NCI-H2227 treated with DMSO at 0.1 percent for 48 hours (cell line): ENCODE data around the gene TRMT10B.
"Not testable (repeated sequence)": the region's sequence is repeated elsewhere in the genome, so short reads cannot be mapped to it uniquely, and the experiment has no call there.

Experiments used
- DNase-seq: peaks from one replicate; lab custom pipeline; 2025; lab: John Stamatoyannopoulos, UW

The TRMT10B gene

DNA sequence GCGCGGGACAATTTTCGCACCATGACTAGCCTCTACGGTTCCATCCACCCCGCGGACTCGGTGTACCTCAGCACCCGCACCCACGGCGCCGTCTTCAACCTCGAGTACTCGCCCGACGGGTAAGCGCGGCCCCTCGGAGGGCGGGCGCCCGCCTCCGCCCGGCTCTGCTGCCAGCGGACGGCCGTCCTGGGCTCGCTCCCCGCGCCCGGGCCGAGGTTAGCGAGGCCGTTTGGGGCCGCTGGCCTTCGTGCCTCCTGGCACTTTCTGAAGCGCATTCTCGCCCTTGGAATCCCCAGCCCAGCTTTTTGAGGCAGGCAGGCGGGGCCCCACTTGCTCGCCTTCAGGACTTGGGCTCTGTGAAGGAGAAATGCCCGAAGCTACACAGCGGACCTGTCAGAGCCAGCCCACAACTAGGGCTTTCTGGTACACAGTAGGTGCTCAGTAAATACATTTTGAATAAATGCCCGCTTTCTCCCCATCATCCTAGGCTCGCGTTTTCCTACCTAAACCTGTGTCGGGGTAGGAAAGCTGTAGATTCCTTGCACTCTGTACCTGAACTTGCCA is 47.8 kb downstream of the TRMT10B start:
- no peak for DNase-seq

DNA sequence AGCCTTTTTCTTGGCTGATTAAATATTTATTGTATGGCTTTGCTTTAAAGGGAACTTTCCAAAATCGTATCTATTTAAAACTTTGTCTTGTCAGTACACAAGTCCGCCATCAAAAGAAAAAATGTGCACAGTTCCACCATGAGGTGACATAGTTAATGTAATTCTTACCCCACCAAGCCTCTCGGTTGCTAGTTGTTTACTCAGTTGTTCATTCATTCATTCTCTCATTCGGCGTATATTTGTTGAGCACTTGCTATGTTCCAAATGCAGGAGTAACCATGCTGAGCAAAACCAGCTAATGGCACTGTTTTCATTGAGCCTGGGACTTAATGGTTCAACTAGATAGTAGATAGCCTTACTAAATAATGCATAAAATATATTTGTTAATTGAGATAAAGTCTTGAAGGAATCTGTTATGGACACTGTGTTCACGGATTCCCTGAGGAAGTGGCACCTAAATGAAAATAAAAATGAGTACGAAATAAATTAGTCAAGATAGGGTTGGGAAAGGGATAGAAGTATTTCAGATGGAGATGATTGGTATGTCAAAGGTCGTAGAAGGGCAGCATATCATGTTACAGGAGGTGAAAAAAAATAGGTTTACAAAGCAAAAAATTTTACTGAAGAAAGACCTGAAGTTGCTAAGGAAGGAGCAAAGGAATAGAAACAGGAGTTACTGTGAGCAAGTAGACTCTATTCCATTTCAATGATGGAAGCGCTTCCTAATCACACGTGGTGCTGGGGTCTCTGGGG is 48.5 kb downstream of the TRMT10B start:
- DNase-seq, result no peak

DNA sequence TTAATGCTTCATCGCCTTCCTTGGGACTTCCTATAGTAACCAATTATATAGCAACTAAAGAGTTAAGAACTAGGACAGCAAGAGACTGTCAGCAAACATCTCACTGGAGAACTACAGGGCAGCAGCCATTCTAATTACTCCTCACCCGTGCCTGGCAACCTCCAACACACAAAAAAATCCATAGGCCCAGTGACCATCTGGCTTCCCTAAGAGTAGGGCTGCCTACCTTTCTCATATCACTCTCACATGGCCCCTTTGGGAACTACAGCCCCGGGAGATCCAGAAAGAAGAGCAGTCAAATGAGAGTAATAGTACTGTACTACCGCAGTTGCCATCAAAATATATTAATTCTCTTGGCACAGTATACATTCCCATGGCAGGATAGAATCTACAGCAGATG is 52.7 kb downstream of the TRMT10B start:
- DNase-seq, result no peak

DNA sequence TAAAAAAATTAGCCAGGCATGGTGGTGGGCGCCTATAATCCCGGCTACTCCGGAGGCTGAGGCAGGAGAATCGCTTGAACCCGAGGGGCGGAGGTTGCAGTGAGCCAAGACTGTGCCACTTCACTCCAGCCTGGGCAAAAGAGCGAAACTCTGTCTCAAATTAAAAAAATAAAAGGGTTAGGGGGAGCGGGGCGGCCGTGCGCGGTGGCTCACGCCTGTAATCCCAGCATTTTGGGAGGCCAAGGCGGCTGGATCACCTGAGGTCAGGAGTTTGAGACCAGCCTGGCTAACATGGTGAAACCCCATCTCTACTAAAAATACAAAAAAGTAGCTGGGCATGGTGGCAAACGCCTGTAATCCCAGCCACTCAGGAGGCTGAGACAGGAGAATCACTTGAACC is 56.1 kb downstream of the TRMT10B start:
- DNase-seq, result not testable (repeated sequence)

DNA sequence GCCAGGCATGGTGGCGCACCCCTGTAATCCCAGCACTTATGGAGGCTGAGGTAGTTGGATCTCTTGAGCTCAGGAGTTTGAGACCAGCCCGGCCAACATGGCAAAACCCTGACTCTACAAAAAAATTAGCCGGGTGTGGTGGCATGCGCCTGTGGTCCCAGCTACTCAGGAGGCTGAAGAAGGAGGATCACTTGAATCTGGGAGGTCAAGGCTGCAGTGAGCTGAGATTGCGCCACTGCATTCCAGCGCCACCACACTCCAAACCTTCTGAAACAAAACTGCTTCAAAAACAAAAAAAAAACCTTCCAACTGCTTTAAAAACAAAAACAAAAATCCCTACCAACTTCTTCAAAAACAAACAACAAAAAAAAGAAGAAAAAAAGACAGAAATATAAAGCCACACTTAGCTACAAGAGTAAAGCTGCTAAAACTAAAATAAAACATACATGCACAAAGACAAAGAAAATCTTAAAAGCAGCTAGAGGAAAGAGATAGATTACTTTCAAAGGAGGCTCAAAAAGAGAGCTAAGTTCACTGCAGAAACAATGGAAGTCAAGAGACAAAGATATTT is 58.4 kb downstream of the TRMT10B start:
- DNase-seq, result no peak

DNA sequence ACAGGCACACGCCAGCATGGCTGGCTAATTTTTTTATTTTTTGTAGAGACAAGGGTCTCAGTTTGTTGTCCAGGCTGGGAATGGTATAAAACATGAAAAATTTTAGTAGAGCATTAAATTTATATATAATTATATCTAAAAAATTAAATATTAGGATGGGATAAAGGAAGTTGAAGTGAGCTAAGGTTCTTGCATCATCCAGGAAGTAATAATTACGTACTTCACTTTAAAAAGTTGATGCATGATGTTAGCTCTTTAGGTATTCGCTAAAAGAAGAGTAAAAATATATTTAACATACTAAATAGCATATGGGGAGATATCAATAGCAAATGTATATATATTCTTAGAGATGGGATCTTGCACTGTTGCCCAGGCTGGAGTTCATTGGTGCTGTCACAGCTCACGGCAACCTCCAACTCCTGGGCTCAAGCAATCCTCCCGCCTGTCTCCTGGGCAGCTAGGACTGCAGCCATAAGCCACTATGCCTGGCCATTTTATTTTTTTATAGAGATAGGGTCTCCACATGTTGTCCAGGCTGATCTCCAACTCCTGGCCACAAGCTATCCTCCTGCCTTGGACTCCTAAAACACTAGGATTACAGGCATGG is 59.3 kb downstream of the TRMT10B start:
- no peak for DNase-seq

DNA sequence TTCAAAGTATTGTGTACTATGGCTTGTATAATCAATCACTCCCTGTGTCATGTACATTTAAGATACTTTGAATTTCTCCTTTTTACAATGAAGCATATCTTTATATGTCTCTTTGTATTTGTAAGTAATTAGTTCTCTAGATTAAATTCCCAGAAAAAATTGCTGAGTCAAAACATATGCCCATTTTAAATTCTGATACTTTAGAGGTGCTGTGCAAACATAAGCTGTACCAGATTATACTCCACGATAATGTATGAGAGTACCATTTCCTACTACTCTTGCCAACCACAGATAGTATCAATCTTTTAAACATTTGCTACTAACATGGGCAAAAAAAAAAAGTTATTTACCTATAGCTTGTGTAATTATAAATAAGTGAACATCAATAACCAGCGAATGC is 65.2 kb downstream of the TRMT10B start:
- no peak for DNase-seq

DNA sequence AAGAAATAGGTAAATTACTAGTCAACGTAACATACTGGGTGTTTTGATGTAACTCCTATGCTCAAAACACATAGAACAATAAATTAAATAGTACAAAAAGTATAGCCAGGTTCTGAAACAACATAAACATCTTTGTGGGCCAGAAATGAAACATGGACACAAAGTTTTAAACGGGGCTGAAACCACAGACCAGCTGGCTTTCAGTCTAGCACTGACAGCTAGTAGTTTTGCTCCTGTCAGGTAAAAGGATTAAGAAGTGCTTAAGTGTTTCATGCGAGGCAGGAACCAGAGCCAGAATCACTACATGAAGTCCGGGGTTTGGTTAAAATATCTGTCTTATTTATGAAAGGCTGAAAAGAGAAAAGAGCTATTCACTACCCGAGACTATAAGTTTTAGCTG is 66.5 kb downstream of the TRMT10B start:
- no peak for DNase-seq

DNA sequence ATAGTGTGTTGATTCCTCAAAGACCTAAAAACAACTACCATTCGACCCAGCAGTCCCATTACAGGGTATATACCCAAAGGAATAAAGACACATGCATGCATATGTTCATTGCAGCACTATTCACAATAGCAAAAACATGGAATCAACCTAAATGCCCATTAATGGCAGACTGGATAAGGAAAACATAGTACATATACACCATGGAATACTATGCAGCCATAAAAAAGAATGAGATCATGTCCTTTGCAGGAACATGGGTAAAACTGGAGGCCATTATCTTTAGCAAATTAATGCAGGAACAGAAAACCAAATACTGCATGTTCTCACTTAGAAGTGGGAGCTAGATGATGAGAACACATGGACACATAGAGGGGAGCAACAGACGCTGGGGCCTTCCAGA is 71.6 kb downstream of the TRMT10B start:
- not testable (repeated sequence) for DNase-seq

DNA sequence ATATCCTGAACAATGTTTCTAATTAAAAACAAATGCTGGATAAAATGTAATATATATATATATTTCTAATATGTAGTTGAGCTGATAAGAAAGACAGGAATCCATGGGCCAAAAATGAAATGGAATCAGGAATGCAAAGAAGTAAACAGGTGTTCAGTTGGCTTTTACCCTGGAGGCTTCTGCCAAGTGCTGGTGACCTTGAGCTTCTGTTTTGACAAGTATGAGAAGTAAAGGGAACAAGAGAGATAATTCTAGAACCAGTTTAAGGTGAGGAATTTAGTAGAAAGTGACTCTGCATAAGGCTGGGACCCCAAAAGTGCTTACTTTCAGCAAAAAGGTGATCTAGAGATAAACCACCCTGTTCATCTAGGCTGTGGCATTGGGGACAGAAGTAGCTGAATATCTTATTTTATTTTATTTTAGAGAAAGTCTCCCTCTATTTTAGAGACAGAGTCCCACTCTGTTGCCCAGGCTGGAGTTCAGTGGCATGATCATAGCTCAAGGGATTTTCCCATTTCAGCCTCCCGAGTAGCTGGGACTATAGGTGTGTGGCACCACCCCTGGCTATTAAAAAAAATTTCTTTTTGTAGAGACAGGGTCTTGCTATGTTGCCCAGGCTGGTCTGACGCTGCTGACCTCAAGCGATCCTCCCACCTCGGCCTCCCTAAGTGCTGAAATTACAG is 74.0 kb downstream of the TRMT10B start:
- DNase-seq, result no peak
